ENCODE data around the gene PTBP2.
A peak's percentile ranks its signal among the peaks of the same experiment; 100 is the strongest.

The PTBP2 gene

GRCh38 chr1:96825231-96825630, 103.6 kb downstream of the PTBP2 start:
- no peak for DNase-seq

GRCh38 chr1:96825950-96826576, 104.5 kb downstream of the PTBP2 start:
- no peak for DNase-seq

GRCh38 chr1:96833376-96833775, 111.8 kb downstream of the PTBP2 start:
- no peak for DNase-seq

- no peak for DNase-seq
Measured at GRCh38 chr1:96834986-96835385, 113.4 kb downstream of the PTBP2 start.

- no peak for DNase-seq
Measured at GRCh38 chr1:96837057-96837780, 115.6 kb downstream of the PTBP2 start.

- no peak for DNase-seq
Measured at GRCh38 chr1:96837781-96838216, 116.2 kb downstream of the PTBP2 start.

GRCh38 chr1:96840396-96840795, 118.8 kb downstream of the PTBP2 start:
- no peak for DNase-seq

GRCh38 chr1:96842215-96842614, 120.6 kb downstream of the PTBP2 start:
- DNase-seq = no peak

- no peak for DNase-seq
Measured at GRCh38 chr1:96843196-96843595, 121.6 kb downstream of the PTBP2 start.

- DNase-seq = no peak
Measured at GRCh38 chr1:96843601-96844000, 122.0 kb downstream of the PTBP2 start.

GRCh38 chr1:96845464-96845863, 123.9 kb downstream of the PTBP2 start:
- peak; percentile 2 for DNase-seq

- DNase-seq = no peak
Measured at GRCh38 chr1:96861836-96862235, 140.3 kb downstream of the PTBP2 start.

GRCh38 chr1:96863449-96863848, 141.9 kb downstream of the PTBP2 start:
- no peak for DNase-seq

All from NCI-H146 (cell line).